C1 segment of cervical spinal cord (tissue), 14 donors: Measurements from ENCODE around the gene FITM2.
"Not testable (repeated sequence)": the region's sequence is repeated elsewhere in the genome, so short reads cannot be mapped to it uniquely, and the experiment has no call there.

Experiments used
- DNase-seq, 14 donors: peaks; one replicate each; lab custom pipeline; 2025; lab: John Stamatoyannopoulos, UW

The FITM2 gene

GRCh38 chr20:44334306-44334705 lies 23.3 kb upstream of the FITM2 start:
- no peak for DNase-seq

- DNase-seq, result no peak
Observed at GRCh38 chr20:44331201-44331600, 20.2 kb upstream of the FITM2 start.

- DNase-seq, result no peak
Observed at GRCh38 chr20:44328428-44328827, 17.4 kb upstream of the FITM2 start.

GRCh38 chr20:44327748-44328147 lies 16.7 kb upstream of the FITM2 start:
- DNase-seq, result not testable (repeated sequence)

DNA sequence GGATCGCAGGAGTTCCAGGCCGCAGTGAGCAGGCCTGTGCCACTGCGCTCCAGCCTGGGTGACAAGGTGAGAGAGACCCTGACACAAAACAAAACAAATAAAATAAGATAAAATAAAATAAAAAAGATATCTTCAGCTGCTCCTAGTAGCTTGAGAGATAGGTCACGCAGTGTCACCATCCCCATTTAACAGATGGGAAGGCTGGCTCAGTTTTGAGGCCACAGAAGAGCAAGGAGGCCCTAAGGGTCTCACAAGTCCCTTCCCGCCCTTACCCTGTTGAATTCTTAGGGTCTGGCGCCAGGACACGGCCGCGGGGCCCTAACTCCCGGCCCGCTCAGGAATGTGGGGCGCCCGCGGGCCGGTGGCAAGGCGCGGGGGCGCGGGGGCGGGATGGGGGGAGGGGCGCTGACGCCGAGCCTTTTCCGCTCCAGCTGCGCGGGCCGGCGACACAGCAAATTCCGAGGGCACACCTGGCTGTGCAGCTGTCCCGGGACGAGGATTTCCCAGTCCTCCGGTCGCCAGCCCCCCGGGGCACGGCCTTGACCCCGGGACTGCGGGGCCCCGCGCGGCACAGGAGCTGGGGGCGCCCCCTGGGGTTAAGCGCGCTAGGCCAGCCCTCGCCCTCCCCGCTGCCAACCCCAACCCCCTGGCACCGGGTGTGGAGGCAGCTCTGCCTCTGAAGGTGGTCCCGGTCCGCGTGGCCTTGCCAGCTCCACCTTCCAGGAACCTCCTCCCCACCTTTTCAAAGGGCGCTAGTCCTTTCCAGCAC lies 15.6 kb upstream of the FITM2 start:
- no peak for DNase-seq

DNA sequence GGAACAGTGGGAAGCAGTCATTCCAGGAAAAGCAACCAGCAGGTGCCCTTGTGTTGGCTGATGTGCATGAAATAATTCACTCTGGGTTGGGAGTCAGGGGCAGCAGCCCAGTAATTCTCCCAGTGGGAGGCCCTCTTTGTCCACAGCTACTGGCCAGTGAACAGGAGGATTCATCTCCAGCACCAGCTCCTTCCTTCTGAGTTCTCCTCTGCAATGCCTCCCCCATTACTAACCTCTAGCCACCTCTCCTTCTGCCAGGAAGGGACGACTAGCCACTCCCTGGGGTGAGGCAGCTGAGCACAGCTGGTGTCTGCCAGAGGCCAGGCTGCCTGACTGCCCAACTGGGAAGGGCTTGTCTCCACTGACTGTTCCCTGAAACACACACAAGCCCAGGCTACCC lies 13.3 kb upstream of the FITM2 start:
- DNase-seq, result no peak

GRCh38 chr20:44319839-44320422 lies 8.9 kb upstream of the FITM2 start:
- no peak for DNase-seq

GRCh38 chr20:44314870-44315269 lies 3.9 kb upstream of the FITM2 start:
- no peak for DNase-seq

- peak in 6 of 14 donors; percentile 1 to 34 (median 24) for DNase-seq
Observed at GRCh38 chr20:44309763-44310663, 989 bp downstream of the FITM2 start.

DNA sequence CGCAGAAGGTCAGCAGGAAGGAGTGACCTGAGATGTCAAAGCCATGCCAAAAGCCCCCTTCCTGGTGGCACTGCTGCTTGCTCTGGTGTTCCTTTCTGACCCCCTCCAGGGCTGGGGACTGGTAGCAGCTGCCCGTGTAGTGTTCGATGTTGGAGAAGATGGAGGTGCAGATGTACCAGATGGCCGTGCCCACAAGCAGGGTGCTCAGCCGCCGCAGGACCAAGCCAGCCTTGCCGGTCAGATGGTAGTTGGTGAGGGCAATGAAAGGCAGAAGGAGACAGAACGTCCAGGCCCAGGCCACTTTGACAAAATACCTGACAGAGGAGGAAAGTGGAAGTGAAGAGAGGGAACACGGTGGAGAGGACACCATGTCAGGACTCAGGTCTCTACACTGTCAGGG lies 4.1 kb downstream of the FITM2 start:
- no peak for DNase-seq

GRCh38 chr20:44304383-44304782 lies 6.6 kb downstream of the FITM2 start:
- DNase-seq, result no peak

DNA sequence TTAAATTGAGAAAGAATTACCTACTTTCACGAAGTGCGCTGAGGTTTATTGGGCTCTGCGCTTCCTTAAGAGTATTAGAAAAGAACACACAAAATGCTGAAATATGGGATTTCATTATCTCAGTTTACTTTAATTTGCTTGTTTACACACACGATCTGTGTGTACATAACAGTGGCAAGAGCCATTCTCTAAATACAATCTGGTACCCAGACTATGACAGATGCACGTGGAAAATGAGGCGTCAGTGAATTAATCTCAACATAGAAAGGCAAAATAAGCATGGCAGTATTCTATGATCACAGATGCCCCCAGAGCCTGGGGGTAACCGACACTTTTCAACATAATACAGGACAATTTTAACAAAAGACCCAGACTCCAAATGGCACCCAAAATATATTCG lies 8.3 kb downstream of the FITM2 start:
- DNase-seq, result no peak

DNA sequence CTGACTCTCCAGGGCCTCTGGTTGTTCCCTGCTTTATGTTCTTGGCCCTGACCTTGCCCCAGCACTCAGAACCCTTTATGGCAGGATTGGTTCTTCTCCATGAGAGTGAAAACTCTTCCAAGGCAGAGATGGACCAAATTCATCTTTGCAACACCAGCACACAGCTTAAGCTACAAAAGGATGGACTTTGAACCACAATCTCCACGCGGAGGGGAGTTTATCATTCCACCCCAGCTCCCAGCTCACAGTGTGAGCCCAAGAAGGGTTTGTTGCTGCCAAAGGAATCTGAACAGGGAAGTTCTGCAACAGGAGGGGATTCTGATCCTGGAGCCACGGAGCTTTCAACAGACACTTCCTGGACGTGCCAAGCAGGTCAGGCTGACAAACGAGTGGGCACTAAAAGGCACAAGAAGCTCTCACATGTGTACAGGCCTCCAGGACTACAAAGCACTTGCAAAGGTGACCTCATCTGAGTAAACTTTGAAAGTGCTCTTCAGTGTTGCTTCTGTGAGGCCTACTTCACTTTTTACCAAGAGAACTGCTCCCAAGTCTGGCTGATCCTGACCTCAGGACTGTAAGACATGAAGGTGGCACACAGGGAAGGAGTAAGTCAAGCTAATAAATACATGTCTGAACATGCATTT lies 8.9 kb downstream of the FITM2 start:
- no peak for DNase-seq

- no peak for DNase-seq
Observed at GRCh38 chr20:44301285-44301684, 9.7 kb downstream of the FITM2 start.

- DNase-seq, result not testable (repeated sequence)
Observed at GRCh38 chr20:44299011-44299535, 11.9 kb downstream of the FITM2 start.

- no peak for DNase-seq
Observed at GRCh38 chr20:44297721-44298120, 13.3 kb downstream of the FITM2 start.

GRCh38 chr20:44296011-44296410 lies 15.0 kb downstream of the FITM2 start:
- no peak for DNase-seq

GRCh38 chr20:44291754-44292153 lies 19.2 kb downstream of the FITM2 start:
- no peak for DNase-seq

- DNase-seq, result no peak
Observed at GRCh38 chr20:44288252-44288651, 22.8 kb downstream of the FITM2 start.

DNA sequence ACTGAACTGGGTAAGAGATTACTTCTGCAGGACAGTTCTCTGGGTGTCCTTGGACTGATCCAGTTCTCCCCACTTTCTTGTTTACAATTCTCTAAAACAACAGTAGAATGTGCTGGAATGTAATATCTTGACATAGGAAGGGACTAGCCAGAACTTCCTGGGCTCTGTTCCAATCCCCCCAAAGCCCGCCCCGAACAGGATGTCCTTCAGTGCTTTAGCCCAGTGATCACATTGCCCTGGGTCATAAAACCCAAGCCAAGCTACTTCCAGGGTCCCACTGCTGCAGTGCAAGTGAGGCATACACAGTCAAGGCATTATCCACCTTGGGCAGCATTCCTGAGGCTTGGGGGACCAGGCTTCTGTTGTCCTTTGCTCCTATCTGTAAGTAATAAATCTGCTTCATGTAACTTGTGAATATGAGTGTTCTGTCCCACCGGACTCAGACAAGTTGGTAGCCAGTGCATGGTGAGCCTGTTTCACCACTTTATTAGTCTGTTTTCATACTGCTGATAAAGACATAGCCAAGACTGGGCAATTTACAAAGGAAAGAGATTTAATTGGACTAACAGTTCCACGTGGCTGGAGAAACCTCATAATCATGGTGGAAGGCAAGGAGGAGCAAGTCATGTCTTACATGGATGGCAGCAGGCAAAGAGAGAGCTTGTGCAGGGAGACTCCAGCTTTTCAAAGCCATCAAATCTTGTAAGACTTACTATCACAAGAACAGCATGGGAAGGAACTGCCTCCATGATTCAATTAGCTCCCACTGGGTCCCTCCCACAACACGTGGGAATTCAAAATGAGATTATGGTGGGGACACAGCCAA lies 23.5 kb downstream of the FITM2 start:
- DNase-seq, result no peak

- DNase-seq, result no peak
Observed at GRCh38 chr20:44284032-44284431, 27.0 kb downstream of the FITM2 start.
